ENCODE results near the gene RPL39L.

Gene RPL39L

DNA sequence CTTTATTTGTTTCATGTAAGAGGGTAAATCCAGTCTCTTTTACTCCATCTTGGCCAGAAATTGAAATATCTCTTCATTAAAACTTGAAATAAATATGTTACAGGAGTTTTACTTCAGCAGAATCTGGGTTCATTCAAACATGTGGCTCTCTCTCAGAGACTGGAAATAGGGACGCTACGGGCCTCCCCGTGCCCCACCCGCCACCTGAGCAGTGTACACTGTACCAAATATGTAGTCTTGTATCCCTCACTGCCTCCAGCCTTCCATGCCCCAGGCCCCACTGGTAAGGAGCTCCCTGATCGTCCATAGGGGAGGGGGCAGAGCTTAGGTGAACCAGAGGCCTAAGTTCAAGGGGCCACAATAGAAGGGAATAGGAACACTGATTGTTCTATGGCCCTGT lies 36.0 kb downstream of the RPL39L start:
- H3F3A ChIP-seq (ENCODE audit: insufficient read depth, low read length): peaks cover 28% of the 10 kb centered on the region
- TF ChIP-seq EZH2phosphoT487 (IDR thresholded peaks at IDR 0.05; ENCODE audit: low read length) (no peak), EZH2 (optimal IDR thresholded peaks at IDR 0.05; ENCODE audit: low read depth, low read length) (no peak)
- TF ChIP-seq, protein P1, sequence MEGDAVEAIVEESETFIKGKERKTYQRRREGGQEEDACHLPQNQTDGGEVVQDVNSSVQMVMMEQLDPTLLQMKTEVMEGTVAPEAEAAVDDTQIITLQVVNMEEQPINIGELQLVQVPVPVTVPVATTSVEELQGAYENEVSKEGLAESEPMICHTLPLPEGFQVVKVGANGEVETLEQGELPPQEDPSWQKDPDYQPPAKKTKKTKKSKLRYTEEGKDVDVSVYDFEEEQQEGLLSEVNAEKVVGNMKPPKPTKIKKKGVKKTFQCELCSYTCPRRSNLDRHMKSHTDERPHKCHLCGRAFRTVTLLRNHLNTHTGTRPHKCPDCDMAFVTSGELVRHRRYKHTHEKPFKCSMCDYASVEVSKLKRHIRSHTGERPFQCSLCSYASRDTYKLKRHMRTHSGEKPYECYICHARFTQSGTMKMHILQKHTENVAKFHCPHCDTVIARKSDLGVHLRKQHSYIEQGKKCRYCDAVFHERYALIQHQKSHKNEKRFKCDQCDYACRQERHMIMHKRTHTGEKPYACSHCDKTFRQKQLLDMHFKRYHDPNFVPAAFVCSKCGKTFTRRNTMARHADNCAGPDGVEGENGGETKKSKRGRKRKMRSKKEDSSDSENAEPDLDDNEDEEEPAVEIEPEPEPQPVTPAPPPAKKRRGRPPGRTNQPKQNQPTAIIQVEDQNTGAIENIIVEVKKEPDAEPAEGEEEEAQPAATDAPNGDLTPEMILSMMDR (IDR thresholded peaks at IDR 0.05; ENCODE audit: low read length): no peak
- H3K36me3 ChIP-seq (replicated peaks; ENCODE audit: insufficient read depth, low read length): no peaks in the 10 kb centered on the region
- H3K4me2 ChIP-seq (ENCODE audit: low read depth, low read length): no peak overlapping the region
- no peak overlapping the region for H3K4me3 ChIP-seq (ENCODE audit: low read length)
- no peak overlapping the region for H3K9ac ChIP-seq (ENCODE audit: low read length)
- no peak overlapping the region for H2AFZ ChIP-seq (ENCODE audit: low read length)
- H3K27me3 ChIP-seq (replicated peaks; ENCODE audit: insufficient read depth, low read length): no peaks in the 10 kb centered on the region
- no peak for DNase-seq
- no peaks in the 10 kb centered on the region for H3K9me3 ChIP-seq (replicated peaks; ENCODE audit: insufficient read depth, low read length)
- H3K9me2 ChIP-seq (replicated peaks; ENCODE audit: insufficient read depth, low read length): no peaks in the 10 kb centered on the region
- no peaks in the 10 kb centered on the region for H4K20me1 ChIP-seq (ENCODE audit: insufficient read depth, low read length)
- no peak overlapping the region for H3K27ac ChIP-seq (ENCODE audit: low read length)
- peaks cover 23% of the 10 kb centered on the region for H3K79me2 ChIP-seq (ENCODE audit: low read length)
- peaks cover 42% of the 10 kb centered on the region for H3K4me1 ChIP-seq (ENCODE audit: low read length)

DNA sequence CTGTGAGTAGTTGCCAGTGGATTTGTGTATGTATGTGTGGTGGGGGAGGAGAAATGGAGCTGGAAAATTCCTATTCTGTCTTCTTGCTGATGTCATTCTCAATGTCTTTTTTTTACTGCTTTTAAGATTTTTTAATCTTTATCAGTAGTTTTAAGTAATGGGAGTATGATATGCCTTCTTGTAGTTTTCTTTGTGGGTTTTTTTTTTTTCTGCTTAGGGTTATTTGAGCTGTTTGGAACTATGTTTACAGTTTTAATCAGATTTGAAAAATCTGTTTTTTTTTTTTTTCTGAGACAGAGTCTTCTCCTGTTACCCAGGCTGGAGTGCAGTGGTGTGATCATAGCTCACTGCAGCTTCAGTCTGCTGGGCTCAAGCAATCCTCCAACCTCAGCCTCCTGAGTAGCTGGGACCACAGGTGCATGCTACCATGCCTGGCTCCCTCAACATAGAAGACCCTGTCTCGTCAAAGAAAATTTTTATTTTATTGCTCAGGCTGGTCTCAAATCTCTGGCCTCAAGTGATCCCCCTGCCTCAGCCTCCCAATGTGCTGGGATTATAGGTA lies 37.1 kb downstream of the RPL39L start:
- Histone ChIP-seq H3K4me1 (ENCODE audit: low read length) (peaks cover 51% of the 10 kb centered on the region), H3K4me3 (ENCODE audit: low read length) (peak overlapping the region; percentile 10; the same call in 1 of the 2 replicates), H3K79me2 (ENCODE audit: low read length) (peaks cover 27% of the 10 kb centered on the region), H3K9ac (ENCODE audit: low read length) (peak overlapping the region; percentile 10; the same call in 1 of the 2 replicates), H3K9me3 (replicated peaks; ENCODE audit: insufficient read depth, low read length) (no peaks in the 10 kb centered on the region), H2AFZ (ENCODE audit: low read length) (no peak overlapping the region), H3K4me2 (ENCODE audit: low read depth, low read length) (peak overlapping the region; percentile 45), H3K27ac (ENCODE audit: low read length) (peak overlapping the region; percentile 63; the same call in 1 of the 2 replicates), H3F3A (ENCODE audit: insufficient read depth, low read length) (peaks cover 29% of the 10 kb centered on the region), H3K9me2 (replicated peaks; ENCODE audit: insufficient read depth, low read length) (no peaks in the 10 kb centered on the region), H3K27me3 (replicated peaks; ENCODE audit: insufficient read depth, low read length) (no peaks in the 10 kb centered on the region), H3K36me3 (replicated peaks; ENCODE audit: insufficient read depth, low read length) (no peaks in the 10 kb centered on the region), H4K20me1 (ENCODE audit: insufficient read depth, low read length) (no peaks in the 10 kb centered on the region)
- TF ChIP-seq, protein P1 (IDR thresholded peaks at IDR 0.05; ENCODE audit: low read length): no peak
- TF ChIP-seq EZH2 (optimal IDR thresholded peaks at IDR 0.05; ENCODE audit: low read depth, low read length): no peak
- no peak for TF ChIP-seq EZH2phosphoT487 (IDR thresholded peaks at IDR 0.05; ENCODE audit: low read length)
- peak; percentile 49 for DNase-seq

DNA sequence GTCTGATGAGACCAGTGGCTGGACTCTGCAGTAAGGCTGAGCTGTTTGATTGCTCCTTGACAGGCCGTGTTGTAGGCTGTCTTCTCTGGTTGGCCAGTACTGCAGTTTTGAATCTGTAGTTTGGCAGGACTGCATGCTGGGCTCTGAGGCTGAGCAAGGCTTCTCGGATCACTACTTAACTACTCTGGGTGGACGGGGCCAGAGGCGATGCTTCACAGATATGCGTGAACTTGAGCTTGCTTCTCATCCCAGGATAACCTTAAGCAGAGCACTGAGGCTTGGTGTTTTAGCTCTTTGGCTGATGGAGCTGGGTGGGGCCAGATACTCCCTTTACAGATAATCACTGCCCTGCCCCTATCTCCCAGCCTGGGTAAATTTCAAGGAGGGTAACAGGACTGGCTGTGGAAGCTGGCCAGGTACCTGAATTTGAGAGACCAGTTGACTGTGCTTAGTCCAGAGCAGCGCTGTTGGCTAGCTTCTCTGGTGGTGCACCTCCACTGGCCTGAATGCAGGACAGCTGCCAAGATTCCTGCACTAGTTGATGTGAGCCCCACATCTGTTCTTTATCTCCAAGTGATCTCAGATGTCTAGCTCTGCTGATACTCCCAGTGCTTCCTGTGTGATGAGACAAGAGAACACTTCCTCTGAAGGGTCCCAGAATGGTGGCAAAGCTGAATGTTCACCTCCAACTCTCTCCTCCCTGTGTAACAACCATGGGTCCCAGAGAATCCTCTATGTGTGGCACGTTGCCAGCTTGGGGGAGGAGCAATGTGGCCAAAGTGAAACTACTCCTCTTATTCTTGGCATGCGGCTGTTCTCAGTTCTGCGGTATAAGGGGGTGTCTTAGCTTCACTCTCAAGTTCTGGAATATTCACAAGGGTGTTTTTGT lies 37.9 kb downstream of the RPL39L start:
- peak overlapping the region; percentile 21 for H2AFZ ChIP-seq (ENCODE audit: low read length)
- peaks cover 58% of the 10 kb centered on the region for H3K4me1 ChIP-seq (ENCODE audit: low read length)
- no peak for TF ChIP-seq EZH2phosphoT487 (IDR thresholded peaks at IDR 0.05; ENCODE audit: low read length)
- no peak for TF ChIP-seq EZH2 (optimal IDR thresholded peaks at IDR 0.05; ENCODE audit: low read depth, low read length)
- TF ChIP-seq, protein P1 (IDR thresholded peaks at IDR 0.05; ENCODE audit: low read length): no peak
- peak overlapping the region; percentile 10; the same call in 1 of the 2 replicates for H3K9ac ChIP-seq (ENCODE audit: low read length)
- no peaks in the 10 kb centered on the region for H3K9me3 ChIP-seq (replicated peaks; ENCODE audit: insufficient read depth, low read length)
- H4K20me1 ChIP-seq (ENCODE audit: insufficient read depth, low read length): no peaks in the 10 kb centered on the region
- H3K4me3 ChIP-seq (ENCODE audit: low read length): peak overlapping the region; percentile 10
- peak; percentile 93 for DNase-seq
- H3K27me3 ChIP-seq (replicated peaks; ENCODE audit: insufficient read depth, low read length): no peaks in the 10 kb centered on the region
- no peaks in the 10 kb centered on the region for H3K36me3 ChIP-seq (replicated peaks; ENCODE audit: insufficient read depth, low read length)
- peak overlapping the region; percentile 45 for H3K4me2 ChIP-seq (ENCODE audit: low read depth, low read length)
- H3K79me2 ChIP-seq (ENCODE audit: low read length): peaks cover 31% of the 10 kb centered on the region
- peak overlapping the region; percentile 63 for H3K27ac ChIP-seq (ENCODE audit: low read length)
- no peaks in the 10 kb centered on the region for H3K9me2 ChIP-seq (replicated peaks; ENCODE audit: insufficient read depth, low read length)
- peaks cover 29% of the 10 kb centered on the region for H3F3A ChIP-seq (ENCODE audit: insufficient read depth, low read length)

All from MM.1S (cell line).